ENCODE data around the gene GMDS. TPM values are rescaled to one million over a fixed set of nuclear protein-coding genes. Genes with fewer than 3 reads are reported as not detected.

The GMDS gene
- total and polyA plus RNA-seq, 2 of the 4 experiments (the other 2 are of a cell fraction), result 7.3 to 21.9 TPM

GRCh38 chr6:1858196-1858595 lies 387.2 kb downstream of the GMDS start:
- BruUV-seq (replicated peaks), result no TSS peak
- no peak overlapping the region for H2AK9ac ChIP-seq (replicated peaks; ENCODE audit: low read depth, low read length, poor library complexity)

More at GRCh38 chr6:1858196-1858595, 387.2 kb downstream of the GMDS start:
- Histone ChIP-seq H2BK5ac (ENCODE audit: low read depth, low read length, poor library complexity, severe bottlenecking) (no peak overlapping the region), H3K18ac (ENCODE audit: low read depth, low read length) (no peak overlapping the region), H3K36me3 (ENCODE audit: control insufficient read depth, insufficient read depth, low read length) (no peaks in the 10 kb centered on the region), H3K4ac (ENCODE audit: low read depth, low read length) (no peak overlapping the region), H3K9me1 (ENCODE audit: insufficient read depth, low read length) (no peaks in the 10 kb centered on the region; the same call in 1 of the 2 replicates), H4K20me1 (ENCODE audit: insufficient read depth, low read length) (no peaks in the 10 kb centered on the region), H2BK15ac (ENCODE audit: low read depth, low read length) (no peak overlapping the region), H4K91ac (ENCODE audit: insufficient read depth, low read depth, low read length) (no peak overlapping the region), H2BK20ac (ENCODE audit: low read depth, low read length) (no peak overlapping the region), H3K27me3 (ENCODE audit: control insufficient read depth, insufficient read depth, low read length) (no peaks in the 10 kb centered on the region), H3K79me1 (ENCODE audit: low read depth in 1 of 2, low read length in 2 of 2) (no peaks in the 10 kb centered on the region), H3K27ac (ENCODE audit: insufficient read depth, low read length) (no peak overlapping the region), H3K23ac (ENCODE audit: low read depth, low read length) (no peak overlapping the region), H3K9ac (ENCODE audit: low read depth, low read length) (no peak overlapping the region), H2AK5ac (ENCODE audit: low read depth, low read length) (no peak overlapping the region), H3K56ac (ENCODE audit: extremely low read depth, insufficient read depth, low read length) (no peak overlapping the region), H4K5ac (ENCODE audit: low read depth, low read length) (no peak overlapping the region), H3K4me2 (ENCODE audit: low read depth, low read length) (no peak overlapping the region), H3K9me3 (ENCODE audit: control insufficient read depth, insufficient read depth, low read length) (no peaks in the 10 kb centered on the region), H2BK120ac (ENCODE audit: low read depth, low read length) (no peak overlapping the region), H2AFZ (replicated peaks; ENCODE audit: low read length, poor library complexity) (no peak overlapping the region), H3K14ac (replicated peaks; ENCODE audit: low read depth, low read length) (no peak overlapping the region), H3K4me3 (ENCODE audit: insufficient read depth, low read depth, low read length) (no peak overlapping the region), H4K8ac (ENCODE audit: low read depth in 2 of 2, low read length in 2 of 2) (no peak overlapping the region), H3K4me1 (ENCODE audit: control insufficient read depth, insufficient read depth, low read length) (peaks cover 3% of the 10 kb centered on the region; the same call in 1 of the 2 replicates)
- POLR2A ChIA-PET (ENCODE audit: unreplicated experiment), result no interaction called here
- ATAC-seq (ENCODE audit: low read depth), result no peak
- no peak for DNase-seq
- dilution Hi-C loops (cut with HindIII; ENCODE audit: low sequenced_read_pairs, unreplicated experiment) (no loop called here), intact Hi-C loops (cut with micrococcal nuclease) (no loop called here), in situ Hi-C loops (cut with MboI; ENCODE audit: low sequenced_read_pairs) (no loop called here)
- CTCF ChIA-PET, result interaction anchor here (1.4 kb wide), 1 partner anchor 10 kb away, joined by 3 read pairs; no protein-coding TSS in a partner anchor
- WGBS, 2 experiments (ENCODE audit: extremely low coverage in 2 of 2, insufficient read length in 1 of 2), result no CpG with 5 or more reads among the region's 4 CpGs
- TF ChIP-seq ELK1 (IDR thresholded peaks at IDR 0.05; ENCODE audit: borderline replicate concordance, low read depth, low read length) (no peak), RCOR1 (IDR thresholded peaks at IDR 0.05; ENCODE audit: insufficient replicate concordance, low read length) (no peak)
